ENCODE data around the gene LETMD1.

Gene LETMD1

GRCh38 chr12:51062631-51063397 is 14.7 kb downstream of the LETMD1 start:
- TF ChIP-seq CTCF (IDR thresholded peaks at IDR 0.05; ENCODE audit: low read depth, low read length), result no peak
- H3K4me3 ChIP-seq (ENCODE audit: low read depth, low read length), result no peak overlapping the region

- H3K4me3 ChIP-seq (ENCODE audit: low read depth, low read length), result no peak overlapping the region
- TF ChIP-seq CTCF (IDR thresholded peaks at IDR 0.05; ENCODE audit: low read depth, low read length), result no peak
Measured at GRCh38 chr12:51065530-51065929, 17.4 kb downstream of the LETMD1 start.

GRCh38 chr12:51067229-51067628 is 19.1 kb downstream of the LETMD1 start:
- no peak overlapping the region for H3K4me3 ChIP-seq (ENCODE audit: low read depth, low read length)
- no peak for TF ChIP-seq CTCF (IDR thresholded peaks at IDR 0.05; ENCODE audit: low read depth, low read length)

GRCh38 chr12:51067771-51068170 is 19.6 kb downstream of the LETMD1 start:
- TF ChIP-seq CTCF (IDR thresholded peaks at IDR 0.05; ENCODE audit: low read depth, low read length), result no peak
- H3K4me3 ChIP-seq (ENCODE audit: low read depth, low read length), result no peak overlapping the region

GRCh38 chr12:51070004-51070403 is 21.9 kb downstream of the LETMD1 start:
- H3K4me3 ChIP-seq (ENCODE audit: low read depth, low read length), result no peak overlapping the region
- TF ChIP-seq CTCF (IDR thresholded peaks at IDR 0.05; ENCODE audit: low read depth, low read length), result no peak

- no peak for TF ChIP-seq CTCF (IDR thresholded peaks at IDR 0.05; ENCODE audit: low read depth, low read length)
- no peak overlapping the region for H3K4me3 ChIP-seq (ENCODE audit: low read depth, low read length)
Measured at GRCh38 chr12:51071663-51072062, 23.5 kb downstream of the LETMD1 start.

GRCh38 chr12:51075390-51075789 is 27.3 kb downstream of the LETMD1 start:
- H3K4me3 ChIP-seq (ENCODE audit: low read depth, low read length), result no peak overlapping the region
- no peak for TF ChIP-seq CTCF (IDR thresholded peaks at IDR 0.05; ENCODE audit: low read depth, low read length)

Measured in WI38 (cell line).